ENCODE results near the gene FGF8. TPM values are rescaled to one million over a fixed set of nuclear protein-coding genes. Genes with fewer than 3 reads are reported as not detected.
A peak's percentile ranks its signal among the peaks of the same experiment; 100 is the strongest.

Gene FGF8
- total and polyA plus RNA-seq, 2 of the 4 experiments (the other 2 are of a cell fraction) = 0.17 TPM; not detected in 1

DNA sequence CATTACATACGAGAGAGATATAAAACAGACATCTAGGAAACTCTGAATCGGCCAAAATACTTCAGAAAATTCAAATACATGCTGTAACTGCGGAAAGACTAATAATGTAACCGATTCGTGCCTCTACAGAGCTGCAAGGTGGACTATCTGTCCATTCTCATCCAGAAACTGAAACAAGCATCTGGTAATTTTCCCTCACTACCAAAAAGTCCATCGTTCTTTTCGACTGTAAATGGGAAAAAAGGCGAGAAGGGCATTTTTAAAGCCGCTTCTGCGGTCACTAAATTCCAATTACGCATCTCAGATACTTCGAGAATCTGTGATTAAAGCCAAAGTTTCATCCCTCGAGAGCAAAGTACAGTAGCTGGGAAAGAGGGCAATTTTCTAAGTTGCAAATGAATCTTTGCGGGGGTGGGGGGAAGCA lies 41.0 kb upstream of the FGF8 start:
- no peak overlapping the region for H3K18ac ChIP-seq (ENCODE audit: low read depth, low read length)
- peak overlapping the region; percentile 89 for H3K14ac ChIP-seq (replicated peaks; ENCODE audit: low read depth, low read length)
- peak overlapping the region; percentile 70 for H3K4me3 ChIP-seq (ENCODE audit: insufficient read depth, low read depth, low read length)
- H3K4ac ChIP-seq (ENCODE audit: low read depth, low read length) = peak overlapping the region; percentile 81; the same call in 1 of the 2 replicates
- DNase-seq = no peak
- peaks cover 10% of the 10 kb centered on the region; the same call in 1 of the 2 replicates for H3K9me1 ChIP-seq (ENCODE audit: insufficient read depth, low read length)
- peak overlapping the region; percentile 95 for H3K9ac ChIP-seq (ENCODE audit: low read depth, low read length)
- H2BK120ac ChIP-seq (ENCODE audit: low read depth, low read length) = no peak overlapping the region
- H4K5ac ChIP-seq (ENCODE audit: low read depth, low read length) = no peak overlapping the region
- H3K27me3 ChIP-seq (ENCODE audit: control insufficient read depth, insufficient read depth, low read length) = no peaks in the 10 kb centered on the region
- intact Hi-C loops (cut with micrococcal nuclease) = no loop called here
- POLR2A ChIA-PET (ENCODE audit: unreplicated experiment) = interaction anchor here (0.7 kb wide), 1 partner anchor 229 kb away, joined by 8 read pairs; the partner anchor contains the start of genes DPCD and POLL
- TF ChIP-seq RCOR1 (IDR thresholded peaks at IDR 0.05; ENCODE audit: insufficient replicate concordance, low read length) (no peak), MXI1 (IDR thresholded peaks at IDR 0.05; ENCODE audit: borderline replicate concordance, low read depth, low read length) (no peak), BHLHE40 (IDR thresholded peaks at IDR 0.05; ENCODE audit: low read depth, low read length) (no peak), FOS (IDR thresholded peaks at IDR 0.05; ENCODE audit: low read depth, low read length) (no peak), CHD1 (IDR thresholded peaks at IDR 0.05; ENCODE audit: low read depth, low read length) (no peak), RAD21 (IDR thresholded peaks at IDR 0.05; ENCODE audit: low read length) (no peak), POLR2A (IDR thresholded peaks at IDR 0.05; ENCODE audit: low read depth, low read length) (no peak), CEBPB (IDR thresholded peaks at IDR 0.05; ENCODE audit: low read depth, low read length) (no peak), USF2 (IDR thresholded peaks at IDR 0.05; ENCODE audit: low read depth, low read length) (no peak), MAFK (IDR thresholded peaks at IDR 0.05; ENCODE audit: low read depth, low read length) (no peak), ELK1 (IDR thresholded peaks at IDR 0.05; ENCODE audit: borderline replicate concordance, low read depth, low read length) (no peak), NFE2L2 (IDR thresholded peaks at IDR 0.05; ENCODE audit: low read depth, low read length) (no peak), RFX5 (IDR thresholded peaks at IDR 0.05; ENCODE audit: low read depth, low read length) (no peak), MAZ (IDR thresholded peaks at IDR 0.05; ENCODE audit: borderline replicate concordance, low read depth, low read length) (no peak)
- TF ChIP-seq, protein P1, sequence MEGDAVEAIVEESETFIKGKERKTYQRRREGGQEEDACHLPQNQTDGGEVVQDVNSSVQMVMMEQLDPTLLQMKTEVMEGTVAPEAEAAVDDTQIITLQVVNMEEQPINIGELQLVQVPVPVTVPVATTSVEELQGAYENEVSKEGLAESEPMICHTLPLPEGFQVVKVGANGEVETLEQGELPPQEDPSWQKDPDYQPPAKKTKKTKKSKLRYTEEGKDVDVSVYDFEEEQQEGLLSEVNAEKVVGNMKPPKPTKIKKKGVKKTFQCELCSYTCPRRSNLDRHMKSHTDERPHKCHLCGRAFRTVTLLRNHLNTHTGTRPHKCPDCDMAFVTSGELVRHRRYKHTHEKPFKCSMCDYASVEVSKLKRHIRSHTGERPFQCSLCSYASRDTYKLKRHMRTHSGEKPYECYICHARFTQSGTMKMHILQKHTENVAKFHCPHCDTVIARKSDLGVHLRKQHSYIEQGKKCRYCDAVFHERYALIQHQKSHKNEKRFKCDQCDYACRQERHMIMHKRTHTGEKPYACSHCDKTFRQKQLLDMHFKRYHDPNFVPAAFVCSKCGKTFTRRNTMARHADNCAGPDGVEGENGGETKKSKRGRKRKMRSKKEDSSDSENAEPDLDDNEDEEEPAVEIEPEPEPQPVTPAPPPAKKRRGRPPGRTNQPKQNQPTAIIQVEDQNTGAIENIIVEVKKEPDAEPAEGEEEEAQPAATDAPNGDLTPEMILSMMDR (conservative IDR thresholded peaks at IDR 0.05; ENCODE audit: low read depth, low read length) = no peak
- H2AFZ ChIP-seq (replicated peaks; ENCODE audit: low read length, poor library complexity) = no peak overlapping the region
- H4K91ac ChIP-seq (ENCODE audit: insufficient read depth, low read depth, low read length) = no peak overlapping the region
- peak overlapping the region; percentile 100 for H2AK9ac ChIP-seq (replicated peaks; ENCODE audit: low read depth, low read length, poor library complexity)
- peak overlapping the region; percentile 49 for H2BK5ac ChIP-seq (ENCODE audit: low read depth, low read length, poor library complexity, severe bottlenecking)
- in situ Hi-C loops (cut with MboI; ENCODE audit: low sequenced_read_pairs) = loop anchor here (25.0 kb wide), 1 partner anchor 880 kb away; no protein-coding TSS in a partner anchor
- H2BK20ac ChIP-seq (ENCODE audit: low read depth, low read length) = no peak overlapping the region
- H2AK5ac ChIP-seq (ENCODE audit: low read depth, low read length) = no peak overlapping the region
- 0% methylated on average over 1 of the region's 14 CpGs; no CpG with 5 or more reads in 1 of the 2 experiments for WGBS, 2 experiments (ENCODE audit: extremely low coverage in 2 of 2, insufficient read length in 1 of 2)
- H3K56ac ChIP-seq (ENCODE audit: extremely low read depth, insufficient read depth, low read length) = peak overlapping the region; percentile 65; the same call in 1 of the 2 replicates
- peak overlapping the region; percentile 90 for H3K4me2 ChIP-seq (ENCODE audit: low read depth, low read length)
- H4K20me1 ChIP-seq (ENCODE audit: insufficient read depth, low read length) = peaks cover 62% of the 10 kb centered on the region
- H3K79me1 ChIP-seq (ENCODE audit: low read depth in 1 of 2, low read length in 2 of 2) = peaks cover 0 to 25% of the 10 kb centered on the region in 2 experiments; a peak in 3 of 4 replicates
- H3K27ac ChIP-seq (ENCODE audit: insufficient read depth, low read length) = peak overlapping the region; percentile 63
- H3K36me3 ChIP-seq (ENCODE audit: control insufficient read depth, insufficient read depth, low read length) = peaks cover 7% of the 10 kb centered on the region
- BruUV-seq (replicated peaks) = no TSS peak
- ATAC-seq (ENCODE audit: low read depth) = no peak
- no peak overlapping the region; a peak in 1 of 4 replicates for H4K8ac ChIP-seq (ENCODE audit: low read depth in 2 of 2, low read length in 2 of 2)
- H3K9me3 ChIP-seq (ENCODE audit: control insufficient read depth, insufficient read depth, low read length) = no peaks in the 10 kb centered on the region
- H3K4me1 ChIP-seq (ENCODE audit: control insufficient read depth, insufficient read depth, low read length) = peaks cover 6% of the 10 kb centered on the region
- dilution Hi-C loops (cut with HindIII; ENCODE audit: low sequenced_read_pairs, unreplicated experiment) = no loop called here
- CTCF ChIA-PET = interaction anchor here (0.9 kb wide), 1 partner anchor 24 kb away, joined by 5 read pairs; no protein-coding TSS in a partner anchor
- H3K23ac ChIP-seq (ENCODE audit: low read depth, low read length) = peak overlapping the region; percentile 64
- H2BK15ac ChIP-seq (ENCODE audit: low read depth, low read length) = no peak overlapping the region
